Loucy (cell line): ENCODE measurements around the gene CTTNBP2.

Experiments used
- H2AFZ ChIP-seq: fragments of 200-600 bp; sonication (generic); 2 replicates; pipeline ENCODE4 v1.6.0; 2016; ENCODE audit warnings: antibody characterized with exemption, mild to moderate bottlenecking, low read length, moderate library complexity
- H3F3A ChIP-seq: fragments of 200-600 bp; 2 replicates; pipeline ENCODE4 v1.6.0; 2016; ENCODE audit warnings: antibody characterized with exemption, low read depth, mild to moderate bottlenecking
- H3K27me3 ChIP-seq: fragments of 200-600 bp; sonication (generic); 2 replicates; pipeline ENCODE4 v1.6.1; 2014; ENCODE audit warnings: low read length, mild to moderate bottlenecking; ENCODE audit not compliant: insufficient read depth, poor library complexity, severe bottlenecking
- H3K36me3 ChIP-seq: fragments of 200-600 bp; sonication (generic); 2 replicates; pipeline ENCODE4 v1.6.1; 2016; ENCODE audit warnings: low read length; ENCODE audit not compliant: insufficient read depth
- H3K4me1 ChIP-seq: fragments of 200-600 bp; sonication (generic); 2 replicates; pipeline ENCODE4 v1.5.1; 2014; ENCODE audit warnings: low read length, mild to moderate bottlenecking; ENCODE audit not compliant: insufficient read depth, poor library complexity, severe bottlenecking
- H3K4me2 ChIP-seq: fragments of 200-600 bp; sonication (generic); 2 replicates; pipeline ENCODE4 v1.6.0; 2014; ENCODE audit warnings: antibody characterized with exemption, low read length, low read depth, mild to moderate bottlenecking; ENCODE audit not compliant: poor library complexity, severe bottlenecking
- H3K4me3 ChIP-seq: fragments of 200-600 bp; sonication (generic); 2 replicates; pipeline ENCODE4 v1.5.1; 2014; ENCODE audit warnings: low read length, mild to moderate bottlenecking, mixed read lengths; ENCODE audit not compliant: poor library complexity, severe bottlenecking
- H3K79me2 ChIP-seq: fragments of 200-600 bp; sonication (generic); 2 replicates; pipeline ENCODE4 v1.6.1; 2014; ENCODE audit warnings: low read length; ENCODE audit not compliant: insufficient read depth
- H3K9ac ChIP-seq: fragments of 200-600 bp; sonication (generic); 2 replicates; pipeline ENCODE4 v1.6.0; 2014; ENCODE audit warnings: mild to moderate bottlenecking, low read depth, low read length, moderate library complexity; ENCODE audit not compliant: poor library complexity, severe bottlenecking
- H3K9me2 ChIP-seq: fragments of 200-600 bp; sonication (generic); replicated peaks from 2 replicates; pipeline ENCODE4 v1.6.1; 2016; ENCODE audit warnings: low read depth, low read length, mixed read lengths
- H3K9me3 ChIP-seq: fragments of 200-600 bp; sonication (generic); 2 replicates; pipeline ENCODE4 v1.6.1; 2014; ENCODE audit warnings: mild to moderate bottlenecking, antibody characterized with exemption, low read length, low read depth; ENCODE audit not compliant: insufficient read depth
- H4K20me1 ChIP-seq: fragments of 200-600 bp; sonication (generic); 2 replicates; pipeline ENCODE4 v1.6.0; 2014; ENCODE audit warnings: antibody characterized with exemption, low read length, mild to moderate bottlenecking; ENCODE audit not compliant: insufficient read depth, poor library complexity, severe bottlenecking
- EZH2phosphoT487 ChIP-seq: fragments of 200-600 bp; IDR thresholded peaks from 2 replicates; pipeline ENCODE4 v1.6.1; 2018; ENCODE audit warnings: antibody characterized with exemption, mild to moderate bottlenecking, moderate library complexity, borderline replicate concordance
- TF ChIP-seq, protein P1 (sequence below): fragments of 200-600 bp; sonication (generic); conservative IDR thresholded peaks from 2 replicates; pipeline ENCODE4 v1.5.1; 2014; ENCODE audit warnings: mild to moderate bottlenecking, antibody characterized with exemption, low read length

Gene CTTNBP2

DNA sequence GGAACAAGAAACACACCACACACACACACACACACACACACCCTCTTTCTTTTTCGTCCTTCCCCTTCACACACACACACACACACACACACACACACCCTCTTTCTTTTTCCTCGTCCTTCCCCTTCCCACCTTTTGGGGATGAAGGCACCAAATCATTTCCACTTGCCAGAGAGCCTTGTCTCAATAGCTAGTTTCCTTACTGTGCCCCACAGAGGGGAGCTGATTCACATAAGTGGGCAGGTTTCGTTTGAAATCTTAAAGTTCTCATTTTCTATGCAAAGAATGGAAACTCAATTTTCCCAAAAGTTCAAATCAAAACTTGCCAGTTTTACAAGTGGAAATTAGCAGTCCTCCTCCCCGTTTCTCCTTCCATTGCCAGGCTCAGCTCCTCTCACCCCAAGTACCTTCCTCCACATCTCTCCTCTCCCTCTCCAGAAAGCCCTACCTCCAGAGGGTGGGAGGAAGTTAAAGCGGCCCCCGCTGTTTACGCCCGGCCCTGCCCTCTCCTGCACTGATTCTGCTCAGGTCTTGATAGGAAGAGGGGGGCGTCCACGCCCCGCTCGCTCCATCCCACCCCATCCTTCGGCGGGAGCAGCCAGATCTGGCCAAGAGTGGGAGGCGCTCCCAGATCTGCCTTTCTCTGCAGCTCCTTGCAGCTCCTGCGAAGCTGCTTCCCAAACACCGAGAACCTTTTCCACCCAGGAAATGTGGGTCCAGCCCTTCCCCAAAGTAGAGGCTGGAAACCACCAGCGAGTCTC, 1.3 kb downstream of the CTTNBP2 start:
- H3K4me1 ChIP-seq: no peaks in the 10 kb centered on the region

DNA sequence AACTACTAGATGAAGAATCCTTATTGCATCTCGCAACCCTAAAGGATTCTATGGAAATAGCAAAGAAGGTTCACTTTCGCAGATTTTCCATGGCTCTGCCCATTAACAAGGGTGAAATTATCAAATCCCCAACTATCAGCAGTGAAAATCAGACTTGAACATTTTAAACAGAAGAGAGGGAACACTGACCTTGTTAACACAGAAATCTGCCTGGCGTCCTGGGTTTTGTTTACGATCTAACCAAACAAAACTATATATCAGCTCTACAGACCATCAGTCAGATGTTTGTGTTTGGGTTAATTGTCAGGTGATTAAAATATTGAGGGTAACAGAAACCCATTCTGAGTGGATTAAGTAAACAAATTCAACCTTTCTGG, 1.9 kb downstream of the CTTNBP2 start:
- H3K4me3 ChIP-seq: no peak overlapping the region
- no peaks in the 10 kb centered on the region for H4K20me1 ChIP-seq
- H3K4me2 ChIP-seq: no peak overlapping the region
- H3K36me3 ChIP-seq: no peaks in the 10 kb centered on the region
- H3K79me2 ChIP-seq: no peaks in the 10 kb centered on the region
- TF ChIP-seq, protein P1, sequence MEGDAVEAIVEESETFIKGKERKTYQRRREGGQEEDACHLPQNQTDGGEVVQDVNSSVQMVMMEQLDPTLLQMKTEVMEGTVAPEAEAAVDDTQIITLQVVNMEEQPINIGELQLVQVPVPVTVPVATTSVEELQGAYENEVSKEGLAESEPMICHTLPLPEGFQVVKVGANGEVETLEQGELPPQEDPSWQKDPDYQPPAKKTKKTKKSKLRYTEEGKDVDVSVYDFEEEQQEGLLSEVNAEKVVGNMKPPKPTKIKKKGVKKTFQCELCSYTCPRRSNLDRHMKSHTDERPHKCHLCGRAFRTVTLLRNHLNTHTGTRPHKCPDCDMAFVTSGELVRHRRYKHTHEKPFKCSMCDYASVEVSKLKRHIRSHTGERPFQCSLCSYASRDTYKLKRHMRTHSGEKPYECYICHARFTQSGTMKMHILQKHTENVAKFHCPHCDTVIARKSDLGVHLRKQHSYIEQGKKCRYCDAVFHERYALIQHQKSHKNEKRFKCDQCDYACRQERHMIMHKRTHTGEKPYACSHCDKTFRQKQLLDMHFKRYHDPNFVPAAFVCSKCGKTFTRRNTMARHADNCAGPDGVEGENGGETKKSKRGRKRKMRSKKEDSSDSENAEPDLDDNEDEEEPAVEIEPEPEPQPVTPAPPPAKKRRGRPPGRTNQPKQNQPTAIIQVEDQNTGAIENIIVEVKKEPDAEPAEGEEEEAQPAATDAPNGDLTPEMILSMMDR: no peak
- TF ChIP-seq EZH2phosphoT487: no peak
- no peaks in the 10 kb centered on the region for H3F3A ChIP-seq
- H3K4me1 ChIP-seq: no peaks in the 10 kb centered on the region
- no peaks in the 10 kb centered on the region for H3K9me3 ChIP-seq
- no peaks in the 10 kb centered on the region for H3K9me2 ChIP-seq
- H2AFZ ChIP-seq: no peak overlapping the region
- no peaks in the 10 kb centered on the region for H3K27me3 ChIP-seq
- H3K9ac ChIP-seq: no peak overlapping the region

More for the DNA sequence above, 1.3 kb downstream of the CTTNBP2 start:
- H3K9me3 ChIP-seq: no peaks in the 10 kb centered on the region
- no peak overlapping the region for H2AFZ ChIP-seq
- H3K27me3 ChIP-seq: no peaks in the 10 kb centered on the region
- no peaks in the 10 kb centered on the region for H3K36me3 ChIP-seq
- H3F3A ChIP-seq: no peaks in the 10 kb centered on the region
- H3K4me2 ChIP-seq: no peak overlapping the region
- H4K20me1 ChIP-seq: no peaks in the 10 kb centered on the region
- no peaks in the 10 kb centered on the region for H3K9me2 ChIP-seq
- H3K9ac ChIP-seq: no peak overlapping the region
- no peaks in the 10 kb centered on the region for H3K79me2 ChIP-seq
- H3K4me3 ChIP-seq: no peak overlapping the region
- TF ChIP-seq EZH2phosphoT487: no peak
- TF ChIP-seq, protein P1: no peak

DNA sequence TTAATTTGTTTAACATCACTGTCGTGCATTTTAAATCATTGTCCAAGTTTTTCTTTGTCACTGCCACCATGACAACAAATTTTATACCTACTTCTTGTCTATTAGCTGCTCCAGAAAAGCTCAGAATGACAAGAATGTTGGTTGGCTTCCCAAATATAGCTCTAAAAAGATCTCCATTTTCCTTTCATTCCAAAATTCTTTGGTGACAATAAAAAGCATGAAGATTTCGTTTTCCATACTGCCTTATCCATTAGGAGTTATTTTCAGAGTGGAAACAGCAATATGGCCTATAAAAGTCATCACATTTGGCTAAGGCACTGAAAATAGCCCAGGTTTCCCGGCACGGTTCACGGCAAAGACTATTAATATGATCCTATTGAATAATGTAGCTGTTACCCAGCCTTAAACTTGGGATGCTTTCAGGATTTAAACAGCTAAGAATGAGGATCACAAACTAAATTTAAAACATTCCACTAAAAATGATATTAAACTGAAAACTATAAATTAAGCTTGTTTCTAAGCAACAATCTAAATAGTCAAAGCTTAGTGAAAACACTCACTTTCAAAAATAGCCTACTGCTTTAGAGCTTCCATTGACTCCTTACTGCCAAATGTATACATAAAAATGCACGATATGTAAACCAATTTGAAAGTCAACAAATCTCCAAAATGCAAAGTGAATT, 2.7 kb downstream of the CTTNBP2 start:
- Histone ChIP-seq H3K27me3 (no peaks in the 10 kb centered on the region), H3K4me2 (no peak overlapping the region)

More for the DNA sequence above, 2.7 kb downstream of the CTTNBP2 start:
- H2AFZ ChIP-seq: no peak overlapping the region
- TF ChIP-seq, protein P1: no peak
- no peak for TF ChIP-seq EZH2phosphoT487
- H3K4me1 ChIP-seq: no peaks in the 10 kb centered on the region
- H3K79me2 ChIP-seq: no peaks in the 10 kb centered on the region
- H3K4me3 ChIP-seq: no peak overlapping the region
- no peaks in the 10 kb centered on the region for H3K36me3 ChIP-seq
- no peaks in the 10 kb centered on the region for H3K9me2 ChIP-seq
- H3K9ac ChIP-seq: no peak overlapping the region
- no peaks in the 10 kb centered on the region for H4K20me1 ChIP-seq
- no peaks in the 10 kb centered on the region for H3F3A ChIP-seq
- no peaks in the 10 kb centered on the region for H3K9me3 ChIP-seq
